SJCRH30 (cell line): Measurements from ENCODE around the gene AAMP. TPM values are rescaled to one million over a fixed set of nuclear protein-coding genes. Genes with fewer than 3 reads are reported as not detected.

Source experiments
- DNase-seq, 2 experiments: peaks; one replicate each; pipeline ENCODE4 v3.0.0-alpha.2; 2015 to 2020
- H3K27ac ChIP-seq: fragments of 250-450 bp; sonication (Bioruptor Pico); 2 replicates; pipeline ENCODE4 v1.5.1; 2020; ENCODE audit warnings: mild to moderate bottlenecking, moderate library complexity
- H3K27me3 ChIP-seq: fragments of 250-450 bp; sonication (Bioruptor Pico); 2 replicates; pipeline ENCODE4 v1.5.1; 2020; ENCODE audit warnings: mild to moderate bottlenecking, moderate library complexity
- H3K36me3 ChIP-seq: fragments of 250-450 bp; sonication (Bioruptor Pico); 2 replicates; pipeline ENCODE4 v1.5.1; 2020; ENCODE audit warnings: mild to moderate bottlenecking, moderate library complexity
- H3K4me1 ChIP-seq: fragments of 250-450 bp; sonication (Bioruptor Pico); 2 replicates; pipeline ENCODE4 v1.5.1; 2020; ENCODE audit warnings: mild to moderate bottlenecking, moderate library complexity
- H3K4me3 ChIP-seq: fragments of 250-450 bp; sonication (Bioruptor Pico); 2 replicates; pipeline ENCODE4 v1.5.1; 2020; ENCODE audit warnings: mild to moderate bottlenecking, moderate library complexity
- H3K9me3 ChIP-seq: fragments of 250-450 bp; sonication (Bioruptor Pico); replicated peaks from 2 replicates; pipeline ENCODE4 v1.5.1; 2020; ENCODE audit warnings: mild to moderate bottlenecking, moderate library complexity
- total RNA-seq: library from RNA; depleted of rRNA; stranded (reverse); fragments of >200 nt; shearing (Covaris generic); gene quantifications from 2 replicates; pipeline ENCODE4 v1.2.3, GENCODE V29; 2014; rRNA removed

The AAMP gene
- total RNA-seq, 1 experiment from 2014 or later = 125 TPM

DNA sequence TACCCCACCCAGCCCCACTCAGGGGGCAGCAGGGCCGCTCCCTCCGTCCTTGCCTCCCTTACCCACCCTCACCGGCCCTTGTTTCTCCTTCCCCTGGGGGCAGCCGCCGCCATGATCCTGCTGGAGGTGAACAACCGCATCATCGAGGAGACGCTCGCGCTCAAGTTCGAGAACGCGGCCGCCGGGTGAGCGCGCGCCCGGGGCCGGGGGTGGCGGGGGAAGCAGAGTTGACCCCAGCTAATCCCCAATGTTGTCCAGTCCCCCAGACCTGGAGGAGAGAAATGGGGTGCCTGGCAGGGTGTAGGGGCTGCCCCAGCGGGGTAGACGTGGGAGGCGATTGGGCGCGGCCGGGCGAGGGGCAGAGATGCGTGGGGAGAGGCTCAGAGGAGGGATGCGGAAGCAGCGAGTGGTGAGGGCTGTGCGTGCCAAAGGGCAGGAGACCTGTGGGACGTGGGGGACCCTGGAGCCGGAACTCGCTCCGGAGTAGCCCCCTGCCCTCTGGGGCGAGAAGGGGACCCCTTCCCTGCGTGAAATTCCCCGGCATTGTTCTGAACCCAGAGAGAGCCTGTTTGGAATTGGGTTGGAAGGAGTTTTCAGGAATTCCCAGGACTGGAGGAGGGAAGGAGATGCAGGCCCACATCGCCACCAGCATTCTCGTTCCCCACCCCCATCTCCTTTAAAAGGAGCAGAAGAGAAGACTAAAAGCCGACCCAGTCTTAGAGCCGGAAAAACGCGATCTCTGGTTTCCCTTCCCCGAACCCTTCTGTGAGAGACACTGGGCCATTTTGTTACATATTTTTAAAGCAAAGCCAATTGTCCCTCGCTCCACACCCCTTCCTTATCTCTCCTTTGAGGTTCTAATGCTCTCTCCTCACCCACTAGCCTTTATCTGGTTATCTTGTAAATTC, 52.3 kb downstream of the AAMP start:
- no peaks in the 10 kb centered on the region; the same call in 1 of the 2 replicates for H3K9me3 ChIP-seq
- H3K27me3 ChIP-seq = no peaks in the 10 kb centered on the region
- H3K27ac ChIP-seq = peak overlapping the region; percentile 55
- peaks cover 10% of the 10 kb centered on the region; the same call in 1 of the 2 replicates for H3K36me3 ChIP-seq
- peak; percentile 40 to 46 for DNase-seq
- peak overlapping the region; percentile 98 for H3K4me3 ChIP-seq
- H3K4me1 ChIP-seq = no peaks in the 10 kb centered on the region

DNA sequence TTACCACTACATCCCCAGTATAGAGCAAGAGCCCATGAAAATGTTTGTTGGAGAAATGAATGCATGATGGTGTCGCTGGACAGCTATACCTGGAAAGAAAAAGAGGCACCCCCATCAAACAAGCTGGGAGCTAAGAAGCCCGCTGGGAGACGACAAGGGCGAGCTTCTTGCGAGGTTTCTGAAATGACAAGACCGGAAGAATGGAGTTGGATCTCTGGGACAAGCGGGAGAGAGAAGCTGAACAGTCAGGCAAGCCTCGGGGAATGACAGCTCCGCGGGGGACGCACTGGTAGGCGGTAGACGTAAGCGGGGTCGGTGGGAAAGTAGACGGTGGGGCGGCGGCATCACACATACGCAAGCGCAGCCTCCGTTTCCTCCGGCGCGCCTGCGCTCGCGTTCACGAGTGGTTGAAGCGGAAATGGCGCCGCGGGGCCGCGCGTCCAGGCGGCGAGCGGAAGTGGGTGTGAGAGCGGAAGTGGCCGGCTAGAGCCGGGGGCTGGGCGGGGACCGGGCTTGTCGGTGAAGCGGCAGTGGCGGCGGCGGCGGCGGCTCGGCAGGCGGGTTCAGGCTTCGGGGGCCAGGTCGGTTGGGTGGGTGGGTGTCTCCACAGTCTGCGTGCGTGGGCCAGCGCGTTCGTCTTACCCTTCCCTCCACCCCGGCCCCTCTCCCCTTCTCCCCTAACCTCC, 53.1 kb downstream of the AAMP start, which contains the start of gene ARPC2:
Gene ARPC2, plus strand, starts transcription at position 516 of the 686 bp plus-strand sequence. CDS start 282 bp downstream, outside the sequence.
- Histone ChIP-seq H3K4me3 (peak within 1 kb of the TSS; percentile 98), H3K9me3 (no peaks in the 10 kb centered on the region; the same call in 1 of the 2 replicates), H3K4me1 (no peaks in the 10 kb centered on the region), H3K27me3 (no peaks in the 10 kb centered on the region), H3K27ac (peak within 1 kb of the TSS; percentile 55), H3K36me3 (peaks cover 9% of the 10 kb centered on the region; the same call in 1 of the 2 replicates)
- DNase-seq = peak; percentile 92 to 93

DNA sequence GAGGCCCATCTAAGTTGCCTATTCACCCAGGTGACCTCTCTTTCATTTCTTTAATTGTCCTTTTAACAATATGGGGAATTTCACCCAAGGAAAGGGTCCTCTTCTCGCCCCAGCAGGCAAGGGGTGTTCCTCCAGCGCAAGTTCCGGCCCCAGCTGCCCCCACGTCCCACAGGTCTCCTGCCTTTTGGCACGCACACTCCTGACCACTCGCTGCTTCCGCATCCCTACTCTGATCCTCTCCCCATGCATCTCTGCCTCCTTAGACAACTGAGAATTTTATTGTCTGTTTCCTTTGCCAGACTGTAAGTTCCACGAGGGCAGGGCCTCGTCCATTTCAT, 53.6 kb downstream of the AAMP start:
- H3K4me3 ChIP-seq = peak overlapping the region; percentile 98
- H3K36me3 ChIP-seq = peaks cover 6% of the 10 kb centered on the region; the same call in 1 of the 2 replicates
- no peaks in the 10 kb centered on the region for H3K27me3 ChIP-seq
- H3K27ac ChIP-seq = no peak overlapping the region; the same call in 1 of the 2 replicates
- H3K4me1 ChIP-seq = no peaks in the 10 kb centered on the region
- no peaks in the 10 kb centered on the region; the same call in 1 of the 2 replicates for H3K9me3 ChIP-seq
- DNase-seq = no peak

Other genes starting within 250 kb of the AAMP start
- not detected in 2 replicates for gene RUFY4, start 200.9 kb downstream of the AAMP start, total RNA-seq
- not detected in 2 replicates for gene CXCR2, start 144.1 kb downstream of the AAMP start, total RNA-seq
- not detected in 2 replicates for gene CXCR1, start 103.2 kb downstream of the AAMP start, total RNA-seq
- 141 and 150 TPM in 2 replicates for gene ARPC2, start 52.9 kb downstream of the AAMP start, total RNA-seq
- gene GPBAR1, start 9.1 kb downstream of the AAMP start, total RNA-seq = 0.24 and 0.25 TPM in 2 replicates
- 49.8 and 57.9 TPM in 2 replicates for gene PNKD, start 382 bp upstream of the AAMP start, total RNA-seq
- gene TMBIM1, start 22.4 kb upstream of the AAMP start, total RNA-seq = 10.3 and 11.2 TPM in 2 replicates
- not detected in 2 replicates for gene CATIP, start 86.7 kb upstream of the AAMP start, total RNA-seq
- gene SLC11A1, start 112.1 kb upstream of the AAMP start, total RNA-seq = 0.35 and 0.36 TPM in 2 replicates
- 61.5 and 69.9 TPM in 2 replicates for gene CTDSP1, start 129.7 kb upstream of the AAMP start, total RNA-seq
- 0.02 and 0.03 TPM in 2 replicates for gene VIL1, start 149.0 kb upstream of the AAMP start, total RNA-seq